ENCODE data around the gene RTN1. TPM values are rescaled to one million over a fixed set of nuclear protein-coding genes. Genes with fewer than 3 reads are reported as not detected.

The RTN1 gene
- total RNA-seq, 1 donor: under 0.01 TPM

DNA sequence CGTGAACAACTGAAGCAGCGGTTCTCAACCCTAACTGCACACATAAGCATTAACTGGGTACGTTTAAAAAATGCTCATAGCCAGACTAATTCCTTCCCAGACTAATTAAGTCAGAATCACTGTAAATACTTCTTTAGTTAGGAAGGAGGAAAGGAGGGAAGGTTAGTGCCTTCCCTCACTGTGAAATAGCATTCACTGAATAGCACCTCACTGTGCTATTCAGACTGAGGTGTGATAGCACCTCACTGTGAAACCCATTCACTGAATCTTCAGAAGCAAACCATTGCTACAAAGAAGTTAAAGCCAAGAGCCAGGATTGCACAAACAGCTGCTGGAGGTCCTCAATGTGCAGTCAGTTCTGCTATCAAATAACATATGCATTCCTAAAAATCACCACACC, 58.8 kb downstream of the RTN1 start:
- no peak overlapping the region for H3K27ac ChIP-seq (ENCODE audit: low read depth, low read length)
- no peaks in the 10 kb centered on the region for H3K36me3 ChIP-seq (ENCODE audit: insufficient read depth, low read length)
- no peak for DNase-seq (ENCODE audit: insufficient read length, low spot score, missing footprints)
- no peak for TF ChIP-seq CTCF (IDR thresholded peaks at IDR 0.05; ENCODE audit: extremely low read depth, low read depth, low read length)
- no peaks in the 10 kb centered on the region for H3K79me2 ChIP-seq (ENCODE audit: insufficient read depth, low read length)
- no peaks in the 10 kb centered on the region for H3K4me1 ChIP-seq (ENCODE audit: insufficient read depth, low read length)
- H2AFZ ChIP-seq (ENCODE audit: low read length): no peak overlapping the region
- no peaks in the 10 kb centered on the region for H3K27me3 ChIP-seq (ENCODE audit: insufficient read depth, low read length)
- H3K4me2 ChIP-seq (ENCODE audit: insufficient read depth, low read length): no peak overlapping the region
- H3K4me3 ChIP-seq (ENCODE audit: insufficient read depth, low read length): no peak overlapping the region
- no peaks in the 10 kb centered on the region for H4K20me1 ChIP-seq (ENCODE audit: insufficient read depth, low read length)
- H3K9me3 ChIP-seq (ENCODE audit: low read depth, low read length): no peaks in the 10 kb centered on the region

- Histone ChIP-seq H3K36me3 (ENCODE audit: insufficient read depth, low read length) (no peaks in the 10 kb centered on the region), H3K4me3 (ENCODE audit: insufficient read depth, low read length) (no peak overlapping the region), H3K27me3 (ENCODE audit: insufficient read depth, low read length) (no peaks in the 10 kb centered on the region), H3K27ac (ENCODE audit: low read depth, low read length) (no peak overlapping the region), H3K9me3 (ENCODE audit: low read depth, low read length) (no peaks in the 10 kb centered on the region), H3K4me1 (ENCODE audit: insufficient read depth, low read length) (no peaks in the 10 kb centered on the region), H2AFZ (ENCODE audit: low read length) (no peak overlapping the region), H4K20me1 (ENCODE audit: insufficient read depth, low read length) (no peaks in the 10 kb centered on the region), H3K4me2 (ENCODE audit: insufficient read depth, low read length) (no peak overlapping the region), H3K79me2 (ENCODE audit: insufficient read depth, low read length) (no peaks in the 10 kb centered on the region)
- DNase-seq (ENCODE audit: insufficient read length, low spot score, missing footprints): no peak
- no peak for TF ChIP-seq CTCF (IDR thresholded peaks at IDR 0.05; ENCODE audit: extremely low read depth, low read depth, low read length)
Observed at GRCh38 chr14:59811073-59811472, 59.5 kb downstream of the RTN1 start.

GRCh38 chr14:59803052-59803540, 67.5 kb downstream of the RTN1 start:
- H3K4me2 ChIP-seq (ENCODE audit: insufficient read depth, low read length): no peak overlapping the region
- no peak overlapping the region for H2AFZ ChIP-seq (ENCODE audit: low read length)
- H3K4me3 ChIP-seq (ENCODE audit: insufficient read depth, low read length): no peak overlapping the region
- no peak for TF ChIP-seq CTCF (IDR thresholded peaks at IDR 0.05; ENCODE audit: extremely low read depth, low read depth, low read length)
- H3K79me2 ChIP-seq (ENCODE audit: insufficient read depth, low read length): no peaks in the 10 kb centered on the region
- no peak overlapping the region for H3K27ac ChIP-seq (ENCODE audit: low read depth, low read length)
- no peak for DNase-seq (ENCODE audit: insufficient read length, low spot score, missing footprints)
- no peaks in the 10 kb centered on the region for H3K36me3 ChIP-seq (ENCODE audit: insufficient read depth, low read length)
- no peaks in the 10 kb centered on the region for H3K4me1 ChIP-seq (ENCODE audit: insufficient read depth, low read length)
- no peaks in the 10 kb centered on the region for H4K20me1 ChIP-seq (ENCODE audit: insufficient read depth, low read length)
- H3K9me3 ChIP-seq (ENCODE audit: low read depth, low read length): no peaks in the 10 kb centered on the region
- H3K27me3 ChIP-seq (ENCODE audit: insufficient read depth, low read length): no peaks in the 10 kb centered on the region

DNA sequence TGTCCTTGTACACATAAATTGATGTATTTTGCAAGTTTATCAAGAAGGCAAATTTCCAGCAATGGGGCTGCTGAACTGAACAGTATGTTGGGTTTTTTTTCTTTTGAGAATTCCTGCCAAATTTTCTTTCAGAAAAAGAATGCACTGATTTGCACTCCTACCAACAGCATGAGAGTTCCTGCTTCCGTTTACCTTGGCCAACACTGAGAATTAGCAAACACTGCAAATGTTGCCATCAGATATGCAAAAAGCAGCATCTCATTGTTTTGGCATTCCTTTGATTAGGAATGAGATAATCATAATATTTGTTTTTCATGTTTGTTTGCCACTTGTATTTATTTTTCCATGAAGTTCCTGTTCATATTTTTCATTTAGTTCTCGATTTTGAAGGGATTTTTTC, 82.4 kb downstream of the RTN1 start:
- DNase-seq (ENCODE audit: insufficient read length, low spot score, missing footprints): no peak
- no peak for TF ChIP-seq CTCF (IDR thresholded peaks at IDR 0.05; ENCODE audit: extremely low read depth, low read depth, low read length)
- H4K20me1 ChIP-seq (ENCODE audit: insufficient read depth, low read length): no peaks in the 10 kb centered on the region

More for the DNA sequence above, 82.4 kb downstream of the RTN1 start:
- no peak overlapping the region for H2AFZ ChIP-seq (ENCODE audit: low read length)
- H3K36me3 ChIP-seq (ENCODE audit: insufficient read depth, low read length): no peaks in the 10 kb centered on the region
- H3K27me3 ChIP-seq (ENCODE audit: insufficient read depth, low read length): no peaks in the 10 kb centered on the region
- H3K27ac ChIP-seq (ENCODE audit: low read depth, low read length): no peak overlapping the region
- no peaks in the 10 kb centered on the region for H3K79me2 ChIP-seq (ENCODE audit: insufficient read depth, low read length)
- H3K9me3 ChIP-seq (ENCODE audit: low read depth, low read length): no peaks in the 10 kb centered on the region
- H3K4me1 ChIP-seq (ENCODE audit: insufficient read depth, low read length): no peaks in the 10 kb centered on the region
- no peak overlapping the region for H3K4me2 ChIP-seq (ENCODE audit: insufficient read depth, low read length)
- no peak overlapping the region for H3K4me3 ChIP-seq (ENCODE audit: insufficient read depth, low read length)

Data from osteoblast (primary cell).